Endothelial cell of umbilical vein (primary cell): ENCODE results near the gene SETD3. TPM values are rescaled to one million over a fixed set of nuclear protein-coding genes. Genes with fewer than 3 reads are reported as not detected.

Experiments used
- BruUV-seq: library from RNA; stranded (reverse); fragments of 400-500 nt; replicated peaks from 2 replicates; lab custom pipeline; 2021; lab: Mats Ljungman, UMichigan
- CTCF ChIA-PET: fragments of 300-600, 350-600 bp; sonication (Branson Sonifier 250); formaldehyde crosslinking; loops from one replicate; lab custom pipeline; 2021; ENCODE audit warnings: antibody characterized with exemption, inconsistent platforms; lab: Charles Lee
- POLR2A ChIA-PET: fragments of 300-600, 350-600 bp; sonication (Branson Sonifier 250); formaldehyde crosslinking; loops from one replicate; lab custom pipeline; 2021; ENCODE audit warnings: antibody characterized with exemption, inconsistent platforms; lab: Charles Lee
- DNase-seq: peaks from one replicate; pipeline ENCODE4 v3.0.0-alpha.2; 2011; ENCODE audit warnings: low read depth, low spot score
- FAIRE-seq: peaks from 2 replicates; lab custom pipeline; 2011; peaks lifted over from hg19 to GRCh38; lab: Jason Lieb, UNC
- H2AFZ ChIP-seq: 2 replicates; pipeline ENCODE4 v1.6.0; 2012; ENCODE audit warnings: low read depth, low read length, control low read depth, inconsistent platforms
- H3K27ac ChIP-seq: 2 replicates; pipeline ENCODE4 v1.5.1; 2011; ENCODE audit warnings: low read depth, mild to moderate bottlenecking, control low read depth, low read length, moderate library complexity; ENCODE audit not compliant: insufficient read depth
- H3K27me3 ChIP-seq, 2 experiments: 2 replicates each; pipeline versions ENCODE4 v1.6.0 to v1.6.1; 2011; ENCODE audit warnings: low read length in 2 of 2, mixed read lengths in 1 of 2; ENCODE audit not compliant: control insufficient read depth in 2 of 2, insufficient read depth in 2 of 2
- H3K36me3 ChIP-seq, 2 experiments: 2 replicates in 1 of 2; 3 replicates in 1 of 2; pipeline ENCODE4 v1.5.1; 2011; ENCODE audit warnings: low read length in 2 of 2, mild to moderate bottlenecking in 1 of 2, moderate library complexity in 1 of 2; ENCODE audit not compliant: control insufficient read depth in 2 of 2, insufficient read depth in 2 of 2; ENCODE audit errors: extremely low read depth in 1 of 2
- H3K4me1 ChIP-seq: 3 replicates; pipeline ENCODE4 v1.5.1; 2011; ENCODE audit warnings: mild to moderate bottlenecking, low read length; ENCODE audit not compliant: control insufficient read depth, insufficient read depth; ENCODE audit errors: extremely low read depth
- H3K4me2 ChIP-seq: 2 replicates; pipeline ENCODE4 v1.6.1; 2011; ENCODE audit warnings: low read length, control low read depth, mixed read lengths; ENCODE audit not compliant: insufficient read depth
- H3K4me3 ChIP-seq, 3 experiments: fragments of 200-600 bp in 1 of 3; sonication (generic), shearing (Covaris generic) in 1 of 3; replicated peaks in 1 of 3; 2 replicates each; pipeline ENCODE4 v1.5.1; 2011 to 2016; ENCODE audit warnings: control low read depth in 3 of 3, low read length in 3 of 3, mild to moderate bottlenecking in 2 of 3, inconsistent platforms in 1 of 3, low read depth in 1 of 3, moderate library complexity in 1 of 3; ENCODE audit not compliant: insufficient read depth in 1 of 3
- H3K79me2 ChIP-seq: 2 replicates; pipeline ENCODE4 v1.6.0; 2012; ENCODE audit warnings: low read length, inconsistent platforms; ENCODE audit not compliant: control insufficient read depth, insufficient read depth
- H3K9ac ChIP-seq: replicated peaks from 2 replicates; pipeline ENCODE3; 2011; ENCODE audit warnings: low read length, control low read depth; ENCODE audit not compliant: insufficient read depth; ENCODE audit errors: extremely low read depth
- H3K9me1 ChIP-seq: replicated peaks from 3 replicates; pipeline ENCODE4 v1.6.0; 2011; ENCODE audit warnings: mild to moderate bottlenecking, low read length; ENCODE audit not compliant: control insufficient read depth, insufficient read depth; ENCODE audit errors: extremely low read depth
- H3K9me3 ChIP-seq: replicated peaks from 2 replicates; pipeline ENCODE4 v1.5.1; 2012; ENCODE audit warnings: low read length, inconsistent platforms; ENCODE audit not compliant: control insufficient read depth, insufficient read depth
- H4K20me1 ChIP-seq: replicated peaks from 2 replicates; pipeline ENCODE3; 2011; ENCODE audit warnings: mild to moderate bottlenecking, low read length; ENCODE audit not compliant: control insufficient read depth, insufficient read depth; ENCODE audit errors: extremely low read depth
- CTCF ChIP-seq, 2 donors: IDR thresholded peaks; 1 replicate in 1 of 2; 2 replicates in 1 of 2; pipeline ENCODE4 v1.5.1; 2011; ENCODE audit warnings: low read length in 2 of 2, mild to moderate bottlenecking in 2 of 2, moderate library complexity in 2 of 2, control low read depth in 1 of 2, inconsistent platforms in 1 of 2, low read depth in 1 of 2; ENCODE audit not compliant: insufficient read depth in 1 of 2; ENCODE audit errors: extremely low read depth in 1 of 2
- EZH2 ChIP-seq: IDR thresholded peaks from 2 replicates; pipeline ENCODE4 v1.6.1; 2012; ENCODE audit warnings: borderline replicate concordance, low read depth, mild to moderate bottlenecking, moderate library complexity, low read length, inconsistent platforms; ENCODE audit not compliant: severe bottlenecking
- FOS ChIP-seq: IDR thresholded peaks from 2 replicates; pipeline ENCODE4 v1.6.1; 2011; ENCODE audit warnings: mild to moderate bottlenecking, low read length, moderate library complexity, borderline replicate concordance; ENCODE audit not compliant: insufficient read depth
- GATA2 ChIP-seq: IDR thresholded peaks from 2 replicates; pipeline ENCODE4 v1.7.0; 2011; ENCODE audit warnings: low read depth, mild to moderate bottlenecking, moderate library complexity, mixed read lengths, low read length; ENCODE audit not compliant: insufficient read length, insufficient read depth
- JUN ChIP-seq: IDR thresholded peaks from 2 replicates; pipeline ENCODE4 v1.6.1; 2011; ENCODE audit warnings: borderline replicate concordance, low read depth; ENCODE audit not compliant: insufficient read length, insufficient read depth
- MAX ChIP-seq: IDR thresholded peaks from 2 replicates; pipeline ENCODE4 v1.6.1; 2011; ENCODE audit not compliant: insufficient read depth, insufficient read length
- MYC ChIP-seq: IDR thresholded peaks from one replicate; pipeline ENCODE4 v1.6.1; 2011; ENCODE audit warnings: mild to moderate bottlenecking, low read depth, low read length
- POLR2A ChIP-seq: IDR thresholded peaks from 2 replicates; pipeline ENCODE4 v1.6.1; 2012; ENCODE audit warnings: low read depth, mild to moderate bottlenecking, control low read depth, low read length
- POLR2AphosphoS5 ChIP-seq: IDR thresholded peaks from 2 replicates; pipeline ENCODE4 v1.6.1; 2012; ENCODE audit warnings: low read depth, mild to moderate bottlenecking, control low read depth, low read length, moderate library complexity; ENCODE audit not compliant: insufficient read depth
- dilution Hi-C: fragments of 300-500 bp; cut with MboI; formaldehyde crosslinking; loops from one replicate; pipeline ENCODE4 v1.15.0; 2019; ENCODE audit warnings: low sequenced_read_pairs; ENCODE audit not compliant: extremely low pct_ligation_motif_present
- intact Hi-C: fragments of 100-400 bp; cut with micrococcal nuclease; formaldehyde crosslinking; loops from one replicate; pipeline ENCODE4 v1.10.0; 2022
- polyA plus RNA-seq, 4 experiments: library from polyadenylated mRNA; depleted of rRNA in 3 of 4; stranded (reverse) in 3 of 4; unstranded in 1 of 4; fragments of >200 nt; gene quantifications; 2 replicates each; pipeline versions ENCODE4 v1.2.1 to v1.2.3, GENCODE V29; 2011 to 2012; ENCODE audit warnings: missing spikeins in 1 of 4
- total RNA-seq: library from RNA; stranded (reverse); gene quantifications from 2 replicates; pipeline ENCODE4 v1.2.3, GENCODE V29; 2021

SETD3 gene
- total and polyA plus RNA-seq, 2 donors (not counting 3 experiments of a cell fraction or from before 2014, with no cell fraction given) = 18.1 to 53.1 TPM

- H3K9me1 ChIP-seq = no peaks in the 10 kb centered on the region
- H3K4me2 ChIP-seq = no peak overlapping the region
- FAIRE-seq = no peak
- H3K4me1 ChIP-seq = no peaks in the 10 kb centered on the region
- no peak for DNase-seq
- no peak overlapping the region for H3K27ac ChIP-seq
- no peaks in the 10 kb centered on the region for H3K79me2 ChIP-seq
- H4K20me1 ChIP-seq = no peaks in the 10 kb centered on the region
- peaks cover 0 to 13% of the 10 kb centered on the region in 2 experiments for H3K36me3 ChIP-seq
- ChIA-PET CTCF (interaction anchor here (1.1 to 2.4 kb wide), 4 partner anchors 8 to 88 kb away, joined by 6 to 14 read pairs (median 10); no protein-coding TSS in a partner anchor), POLR2A (no interaction called here)
- no peak for TF ChIP-seq GATA2
- no peak for TF ChIP-seq EZH2
- TF ChIP-seq MAX = no peak
- TF ChIP-seq POLR2A = no peak
- no peak for TF ChIP-seq CTCF (IDR thresholded peaks at IDR 0.05; ENCODE audit: extremely low read depth in 1 of 2, insufficient read depth in 1 of 2, low read depth in 1 of 2, low read length in 2 of 2)
- TF ChIP-seq FOS = no peak
- TF ChIP-seq MYC = no peak
- TF ChIP-seq JUN = no peak
- no peak for TF ChIP-seq POLR2AphosphoS5
- dilution Hi-C loops (no loop called here), intact Hi-C loops (no loop called here)
- H2AFZ ChIP-seq = no peak overlapping the region
- no peaks in the 10 kb centered on the region for H3K9me3 ChIP-seq
- H3K27me3 ChIP-seq = no peaks in the 10 kb centered on the region
- H3K9ac ChIP-seq = no peak overlapping the region
- no TSS peak for BruUV-seq
- no peak overlapping the region for H3K4me3 ChIP-seq
These were observed 73.2 kb downstream of the SETD3 start for GRCh38 chr14:99407416-99407815.
